Neural cell (in vitro differentiated cells): ENCODE data around the gene SUN1. TPM values are rescaled to one million over a fixed set of nuclear protein-coding genes. Genes with fewer than 3 reads are reported as not detected.

Experiments used
- H2AFZ ChIP-seq: fragments of 200-600, 300-800 bp; sonication (generic), shearing (Covaris generic); 2 replicates; pipeline ENCODE4 v1.6.0; 2014; ENCODE audit warnings: low read depth, mild to moderate bottlenecking, antibody characterized with exemption, low read length, moderate library complexity
- H3F3A ChIP-seq: fragments of 200-600 bp; shearing (Covaris generic); 2 replicates; pipeline ENCODE4 v1.6.1; 2016; ENCODE audit warnings: mild to moderate bottlenecking, moderate library complexity, mixed read lengths, antibody characterized with exemption, low read length; ENCODE audit not compliant: insufficient read depth, poor library complexity, severe bottlenecking
- H3K27ac ChIP-seq: fragments of 200-600, 300-800 bp; sonication (generic), shearing (Covaris generic); 2 replicates; pipeline ENCODE4 v1.5.1; 2014; ENCODE audit warnings: mild to moderate bottlenecking, low read length, moderate library complexity
- H3K27me3 ChIP-seq: fragments of 300-800, 200-600 bp; sonication (generic), shearing (Covaris generic); 2 replicates; pipeline ENCODE4 v1.6.0; 2014; ENCODE audit warnings: mild to moderate bottlenecking, low read depth, low read length, moderate library complexity; ENCODE audit not compliant: insufficient read depth
- H3K36me3 ChIP-seq: fragments of 300-800, 200-600 bp; sonication (generic), shearing (Covaris generic); 2 replicates; pipeline ENCODE4 v1.5.1; 2014; ENCODE audit warnings: mild to moderate bottlenecking, antibody characterized with exemption, low read length, moderate library complexity; ENCODE audit not compliant: insufficient read depth
- H3K4me2 ChIP-seq: fragments of 300-800, 200-600 bp; sonication (generic), shearing (Covaris generic); 2 replicates; pipeline ENCODE4 v1.6.0; 2014; ENCODE audit warnings: mild to moderate bottlenecking, low read length
- H3K4me3 ChIP-seq: fragments of 300-800, 200-600 bp; sonication (generic), shearing (Covaris generic); 2 replicates; pipeline ENCODE4 v1.5.1; 2014; ENCODE audit warnings: mild to moderate bottlenecking, low read length, moderate library complexity
- H3K79me2 ChIP-seq: fragments of 200-600 bp; shearing (Covaris generic); replicated peaks from 2 replicates; pipeline ENCODE4 v1.6.0; 2014; ENCODE audit warnings: mild to moderate bottlenecking, low read length, moderate library complexity; ENCODE audit not compliant: insufficient read depth
- H3K9ac ChIP-seq: fragments of 300-800, 200-600 bp; sonication (generic), shearing (Covaris generic); 2 replicates; pipeline ENCODE4 v1.6.1; 2016; ENCODE audit warnings: mild to moderate bottlenecking, low read length, mixed read lengths
- H3K9me2 ChIP-seq: fragments of 200-600 bp; shearing (Covaris generic); 2 replicates; pipeline ENCODE4 v1.6.1; 2016; ENCODE audit warnings: mild to moderate bottlenecking, low read length, mixed read lengths; ENCODE audit not compliant: insufficient read depth
- H3K9me3 ChIP-seq: fragments of 200-600, 300-800 bp; sonication (generic), shearing (Covaris generic); 2 replicates; pipeline ENCODE4 v1.6.1; 2016; ENCODE audit warnings: mild to moderate bottlenecking, mixed run types, low read length, moderate library complexity, mixed read lengths
- H4K20me1 ChIP-seq: fragments of 200-600 bp; shearing (Covaris generic); 2 replicates; pipeline ENCODE4 v1.6.1; 2016; ENCODE audit warnings: mild to moderate bottlenecking, mixed run types; ENCODE audit not compliant: insufficient read depth
- EP300 ChIP-seq: fragments of 450-650 bp; conservative IDR thresholded peaks from 2 replicates; pipeline ENCODE4 v1.6.1; 2014; ENCODE audit warnings: antibody characterized with exemption, mild to moderate bottlenecking, moderate library complexity; ENCODE audit not compliant: poor library complexity, severe bottlenecking
- EZH2 ChIP-seq: fragments of 200-600, 300-800 bp; shearing (Covaris generic), sonication (generic); IDR thresholded peaks from 2 replicates; pipeline ENCODE4 v1.6.1; 2014; ENCODE audit warnings: antibody characterized with exemption, low read length, borderline replicate concordance, mild to moderate bottlenecking; ENCODE audit not compliant: insufficient read depth, poor library complexity, severe bottlenecking
- MXI1 ChIP-seq: fragments of 450-650 bp; conservative IDR thresholded peaks from 2 replicates; pipeline ENCODE4 v1.6.1; 2014; ENCODE audit warnings: antibody characterized with exemption, mild to moderate bottlenecking; ENCODE audit not compliant: poor library complexity, severe bottlenecking
- POLR2AphosphoS5 ChIP-seq: IDR thresholded peaks from 2 replicates; pipeline ENCODE4 v1.6.1; 2012
- RAD21 ChIP-seq: fragments of 450-650 bp; conservative IDR thresholded peaks from 2 replicates; pipeline ENCODE4 v1.6.1; 2014; ENCODE audit warnings: antibody characterized with exemption, mild to moderate bottlenecking, moderate library complexity
- SMC3 ChIP-seq: fragments of 450-650 bp; conservative IDR thresholded peaks from 2 replicates; pipeline ENCODE4 v1.6.1; 2014; ENCODE audit warnings: antibody characterized with exemption, mild to moderate bottlenecking, moderate library complexity; ENCODE audit not compliant: poor library complexity
- TAF1 ChIP-seq: IDR thresholded peaks from 2 replicates; pipeline ENCODE4 v1.6.1; 2012; ENCODE audit warnings: low read depth
- polyA plus RNA-seq: library from polyadenylated mRNA; depleted of rRNA; stranded (reverse); fragments of >200 nt; gene quantifications from 2 replicates; pipeline ENCODE4 v1.2.3, GENCODE V29; 2014
- TF ChIP-seq, protein P1 (sequence below): IDR thresholded peaks from 2 replicates; pipeline ENCODE4 v1.6.1; 2012; ENCODE audit warnings: borderline replicate concordance
- TF ChIP-seq, protein P2 (sequence below): fragments of 450-650 bp; IDR thresholded peaks from 2 replicates; pipeline ENCODE4 v1.5.1; 2014; ENCODE audit warnings: antibody characterized with exemption, mild to moderate bottlenecking, moderate library complexity; ENCODE audit not compliant: poor library complexity, severe bottlenecking

The SUN1 gene
- polyA plus RNA-seq, 1 donor from 2014 or later, result 309 TPM

DNA sequence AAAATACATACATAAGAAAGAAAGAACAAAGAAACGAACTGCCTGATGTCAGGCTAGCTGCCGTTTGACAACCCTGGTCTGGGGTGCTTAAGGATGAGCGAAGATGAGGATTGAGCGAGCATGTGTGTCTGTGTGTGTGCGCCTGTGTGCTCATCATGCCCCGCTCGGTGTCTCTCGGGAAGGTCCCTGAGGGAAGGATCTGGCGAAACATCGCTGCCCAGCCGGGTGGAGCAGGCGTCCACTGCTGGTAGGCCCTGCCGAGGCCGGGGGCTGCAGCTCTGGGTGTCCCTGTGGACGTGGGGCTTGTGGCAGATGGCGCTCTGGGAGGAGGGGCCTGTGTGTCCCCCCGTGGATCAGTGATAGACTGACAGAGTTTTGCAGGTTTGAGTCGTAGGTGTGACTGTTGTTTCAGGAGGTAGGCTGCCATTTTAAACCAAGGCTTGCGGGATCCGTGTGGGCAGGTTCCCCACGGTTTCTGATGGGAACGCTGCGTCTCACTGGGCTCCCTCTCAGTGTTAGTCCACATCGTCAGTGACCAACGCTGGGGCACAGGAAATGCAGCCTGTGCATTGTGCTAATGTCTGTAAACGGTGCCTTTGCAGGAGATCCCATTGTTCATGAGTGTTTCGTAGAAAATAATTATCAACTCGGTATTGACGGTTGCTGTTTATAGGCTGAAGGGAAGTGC, 5.9 kb upstream of the SUN1 start:
- no peak overlapping the region for H3K27ac ChIP-seq
- no peaks in the 10 kb centered on the region for H3F3A ChIP-seq
- H3K4me3 ChIP-seq, result no peak overlapping the region
- no peak overlapping the region for H3K4me2 ChIP-seq
- H3K9me3 ChIP-seq, result no peaks in the 10 kb centered on the region
- H3K9me2 ChIP-seq, result no peaks in the 10 kb centered on the region
- no peaks in the 10 kb centered on the region for H4K20me1 ChIP-seq
- peaks cover 67% of the 10 kb centered on the region for H3K79me2 ChIP-seq
- TF ChIP-seq MXI1, result no peak
- TF ChIP-seq EP300, result no peak
- no peak for TF ChIP-seq EZH2
- TF ChIP-seq RAD21, result no peak
- TF ChIP-seq TAF1, result no peak
- H3K27me3 ChIP-seq, result no peaks in the 10 kb centered on the region
- no peaks in the 10 kb centered on the region for H3K36me3 ChIP-seq
- H2AFZ ChIP-seq, result no peak overlapping the region
- no peak overlapping the region for H3K9ac ChIP-seq

DNA sequence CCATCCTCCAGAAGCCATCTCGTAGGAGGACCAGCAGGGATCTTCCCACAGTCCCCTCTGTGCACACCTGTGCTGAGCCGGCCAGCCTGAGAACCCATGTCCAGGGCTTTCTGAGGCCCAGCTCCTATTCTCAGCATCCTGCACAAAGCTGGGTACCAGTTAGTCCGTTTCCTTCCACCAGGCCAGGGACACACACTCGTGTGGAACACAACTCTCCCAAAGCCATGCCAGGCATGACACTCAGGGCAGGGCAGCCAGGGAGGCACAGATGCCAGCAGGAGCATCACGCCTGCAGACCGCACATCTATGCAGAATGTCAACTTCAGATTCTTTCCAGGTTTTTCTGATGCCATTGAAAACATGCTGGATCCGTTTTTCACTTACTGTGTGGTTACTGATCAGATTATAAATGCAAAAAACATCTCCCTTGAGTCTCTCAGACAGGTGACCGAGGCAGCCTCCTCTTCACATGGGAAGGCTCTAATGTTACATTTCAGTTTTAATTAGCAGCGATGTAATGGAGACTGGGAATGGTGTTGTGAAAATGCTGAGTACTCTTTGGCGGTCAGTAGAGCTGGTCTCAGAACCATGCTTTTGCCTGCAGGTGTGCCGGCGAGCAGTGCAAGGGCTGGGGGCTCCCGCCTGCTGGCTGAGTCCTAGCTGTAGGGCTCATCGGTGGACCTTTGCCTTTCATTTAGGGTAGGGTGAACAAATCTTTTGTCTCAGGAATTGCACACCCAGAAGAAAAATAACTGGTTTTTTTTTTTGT, 3.3 kb upstream of the SUN1 start:
- no peak overlapping the region for H3K4me2 ChIP-seq
- no peaks in the 10 kb centered on the region for H3K36me3 ChIP-seq
- no peak overlapping the region for H3K9ac ChIP-seq
- no peaks in the 10 kb centered on the region for H3K9me2 ChIP-seq
- H3K79me2 ChIP-seq, result peaks cover 54% of the 10 kb centered on the region
- H3K27ac ChIP-seq, result no peak overlapping the region
- no peaks in the 10 kb centered on the region for H3K27me3 ChIP-seq
- H3K9me3 ChIP-seq, result no peaks in the 10 kb centered on the region
- H3F3A ChIP-seq, result no peaks in the 10 kb centered on the region
- TF ChIP-seq TAF1, result no peak
- no peak for TF ChIP-seq EP300
- no peak for TF ChIP-seq POLR2AphosphoS5
- no peak for TF ChIP-seq MXI1
- TF ChIP-seq SMC3, result no peak
- TF ChIP-seq, protein P1, sequence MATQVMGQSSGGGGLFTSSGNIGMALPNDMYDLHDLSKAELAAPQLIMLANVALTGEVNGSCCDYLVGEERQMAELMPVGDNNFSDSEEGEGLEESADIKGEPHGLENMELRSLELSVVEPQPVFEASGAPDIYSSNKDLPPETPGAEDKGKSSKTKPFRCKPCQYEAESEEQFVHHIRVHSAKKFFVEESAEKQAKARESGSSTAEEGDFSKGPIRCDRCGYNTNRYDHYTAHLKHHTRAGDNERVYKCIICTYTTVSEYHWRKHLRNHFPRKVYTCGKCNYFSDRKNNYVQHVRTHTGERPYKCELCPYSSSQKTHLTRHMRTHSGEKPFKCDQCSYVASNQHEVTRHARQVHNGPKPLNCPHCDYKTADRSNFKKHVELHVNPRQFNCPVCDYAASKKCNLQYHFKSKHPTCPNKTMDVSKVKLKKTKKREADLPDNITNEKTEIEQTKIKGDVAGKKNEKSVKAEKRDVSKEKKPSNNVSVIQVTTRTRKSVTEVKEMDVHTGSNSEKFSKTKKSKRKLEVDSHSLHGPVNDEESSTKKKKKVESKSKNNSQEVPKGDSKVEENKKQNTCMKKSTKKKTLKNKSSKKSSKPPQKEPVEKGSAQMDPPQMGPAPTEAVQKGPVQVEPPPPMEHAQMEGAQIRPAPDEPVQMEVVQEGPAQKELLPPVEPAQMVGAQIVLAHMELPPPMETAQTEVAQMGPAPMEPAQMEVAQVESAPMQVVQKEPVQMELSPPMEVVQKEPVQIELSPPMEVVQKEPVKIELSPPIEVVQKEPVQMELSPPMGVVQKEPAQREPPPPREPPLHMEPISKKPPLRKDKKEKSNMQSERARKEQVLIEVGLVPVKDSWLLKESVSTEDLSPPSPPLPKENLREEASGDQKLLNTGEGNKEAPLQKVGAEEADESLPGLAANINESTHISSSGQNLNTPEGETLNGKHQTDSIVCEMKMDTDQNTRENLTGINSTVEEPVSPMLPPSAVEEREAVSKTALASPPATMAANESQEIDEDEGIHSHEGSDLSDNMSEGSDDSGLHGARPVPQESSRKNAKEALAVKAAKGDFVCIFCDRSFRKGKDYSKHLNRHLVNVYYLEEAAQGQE, result no peak
- TF ChIP-seq EZH2, result no peak
- TF ChIP-seq, protein P2, sequence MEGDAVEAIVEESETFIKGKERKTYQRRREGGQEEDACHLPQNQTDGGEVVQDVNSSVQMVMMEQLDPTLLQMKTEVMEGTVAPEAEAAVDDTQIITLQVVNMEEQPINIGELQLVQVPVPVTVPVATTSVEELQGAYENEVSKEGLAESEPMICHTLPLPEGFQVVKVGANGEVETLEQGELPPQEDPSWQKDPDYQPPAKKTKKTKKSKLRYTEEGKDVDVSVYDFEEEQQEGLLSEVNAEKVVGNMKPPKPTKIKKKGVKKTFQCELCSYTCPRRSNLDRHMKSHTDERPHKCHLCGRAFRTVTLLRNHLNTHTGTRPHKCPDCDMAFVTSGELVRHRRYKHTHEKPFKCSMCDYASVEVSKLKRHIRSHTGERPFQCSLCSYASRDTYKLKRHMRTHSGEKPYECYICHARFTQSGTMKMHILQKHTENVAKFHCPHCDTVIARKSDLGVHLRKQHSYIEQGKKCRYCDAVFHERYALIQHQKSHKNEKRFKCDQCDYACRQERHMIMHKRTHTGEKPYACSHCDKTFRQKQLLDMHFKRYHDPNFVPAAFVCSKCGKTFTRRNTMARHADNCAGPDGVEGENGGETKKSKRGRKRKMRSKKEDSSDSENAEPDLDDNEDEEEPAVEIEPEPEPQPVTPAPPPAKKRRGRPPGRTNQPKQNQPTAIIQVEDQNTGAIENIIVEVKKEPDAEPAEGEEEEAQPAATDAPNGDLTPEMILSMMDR, result no peak
- no peak overlapping the region for H3K4me3 ChIP-seq
- no peaks in the 10 kb centered on the region for H4K20me1 ChIP-seq
- H2AFZ ChIP-seq, result no peak overlapping the region
